ENCODE results near the gene ECI1.
"Not testable (repeated sequence)": the region's sequence is repeated elsewhere in the genome, so short reads cannot be mapped to it uniquely, and the experiment has no call there.

The ECI1 gene

DNA sequence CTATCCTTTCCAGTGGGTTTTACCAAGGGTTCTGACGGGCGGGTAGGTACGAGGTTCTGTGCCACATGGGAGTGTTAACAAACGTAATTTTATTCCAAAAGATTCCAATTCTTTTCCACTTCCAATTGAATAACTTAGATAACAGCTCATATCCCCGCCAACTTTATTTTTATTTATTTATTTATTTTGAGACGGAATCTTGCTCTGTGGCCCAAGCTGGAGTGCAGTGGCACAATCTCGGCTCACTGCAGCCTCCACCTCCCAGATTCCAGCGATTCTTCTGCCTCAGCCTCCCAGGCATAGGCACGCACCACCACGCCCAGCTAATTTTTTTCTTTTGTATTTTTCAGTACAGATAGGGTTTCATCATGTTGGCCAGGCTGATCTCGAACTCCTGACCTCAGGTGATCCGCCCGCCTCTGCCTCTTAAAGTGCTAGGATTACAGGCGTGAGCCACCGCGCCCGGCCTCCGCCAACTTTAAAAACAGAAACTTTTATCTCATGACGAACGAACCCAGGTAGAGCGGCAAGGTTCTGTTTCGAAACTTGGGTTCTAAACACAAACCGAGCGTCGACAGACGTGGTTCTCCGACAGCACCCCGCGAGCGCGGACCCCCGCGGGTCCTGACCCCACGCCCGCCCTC lies 613 bp downstream of the ECI1 start:
- DNase-seq, result peak; percentile 72

DNA sequence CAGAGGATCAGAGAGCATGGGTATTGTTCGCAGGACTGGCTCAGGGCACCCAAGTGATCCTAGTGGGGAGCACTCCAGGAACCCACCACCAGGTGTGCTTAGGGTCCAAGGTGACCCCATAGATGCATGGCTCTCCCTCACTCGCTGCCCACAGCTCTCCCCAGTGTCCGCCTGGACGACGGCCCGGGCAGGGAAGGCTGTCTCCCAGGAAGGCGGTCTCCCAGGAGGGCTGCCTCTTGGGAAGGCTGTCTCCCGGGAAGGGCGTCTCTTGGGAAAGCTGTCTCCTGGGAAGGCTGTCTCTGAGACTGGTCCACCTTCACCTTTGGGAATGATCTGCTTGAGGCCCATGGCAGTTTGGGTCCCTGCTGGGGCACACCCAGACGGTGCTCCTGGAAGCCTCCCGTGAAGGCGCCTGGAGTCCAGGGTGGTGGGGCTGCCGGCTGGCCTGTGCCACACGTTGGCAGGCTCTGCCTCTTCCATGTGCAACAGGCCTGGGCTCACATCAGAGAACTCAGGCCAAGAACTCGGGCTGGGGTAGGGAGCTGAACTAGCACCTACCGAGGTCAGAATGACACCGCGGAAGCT lies 5.0 kb downstream of the ECI1 start:
- DNase-seq, result no peak

- no peak for DNase-seq
These were observed 6.2 kb downstream of the ECI1 start for GRCh38 chr16:2244926-2245795.

GRCh38 chr16:2244301-2244700 lies 7.1 kb downstream of the ECI1 start:
- DNase-seq, result no peak

DNA sequence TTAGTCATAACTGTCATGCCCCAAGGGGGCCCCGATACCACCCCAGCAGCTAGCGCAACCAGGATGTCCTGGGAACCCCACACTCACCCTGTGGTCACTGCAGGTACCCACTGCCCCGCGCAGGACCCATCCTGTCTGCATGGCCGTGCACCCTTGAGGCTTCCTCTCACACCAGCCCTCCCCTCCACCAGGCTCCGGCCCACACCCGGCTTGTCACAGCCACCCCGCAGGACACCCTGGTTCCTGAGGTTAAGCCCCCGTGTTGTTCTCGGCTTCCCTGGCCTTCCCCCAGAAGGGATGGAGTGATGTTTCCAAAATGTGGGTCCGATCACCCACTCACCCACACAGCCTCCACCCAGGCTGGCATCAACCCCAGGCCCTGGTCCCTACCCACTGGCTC lies 7.6 kb downstream of the ECI1 start:
- DNase-seq, result no peak

DNA sequence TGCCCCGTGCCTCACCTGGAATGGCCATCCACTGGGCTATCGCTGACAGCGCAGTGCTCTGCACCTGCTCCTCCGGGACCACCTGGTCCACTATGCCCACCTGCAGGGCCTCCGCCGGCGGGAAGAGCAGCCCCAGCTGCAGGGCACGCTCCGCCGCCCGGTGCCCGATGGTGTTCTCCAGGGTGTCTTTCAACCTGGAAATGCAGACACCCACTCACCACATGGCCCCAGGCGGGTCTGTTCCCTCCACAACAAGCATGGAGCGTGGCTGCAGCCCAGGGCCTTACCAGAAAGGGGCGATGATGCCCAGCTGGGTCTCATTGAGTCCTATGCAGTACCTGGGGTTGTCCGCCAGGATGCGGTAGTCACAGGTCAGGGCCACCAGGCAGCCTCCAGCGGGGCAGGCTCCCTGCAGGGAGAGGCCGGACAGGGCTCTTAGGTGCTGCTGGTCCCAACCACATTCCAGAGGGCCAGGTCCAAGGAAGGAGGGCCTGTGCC lies 8.3 kb downstream of the ECI1 start:
- DNase-seq, result no peak

DNA sequence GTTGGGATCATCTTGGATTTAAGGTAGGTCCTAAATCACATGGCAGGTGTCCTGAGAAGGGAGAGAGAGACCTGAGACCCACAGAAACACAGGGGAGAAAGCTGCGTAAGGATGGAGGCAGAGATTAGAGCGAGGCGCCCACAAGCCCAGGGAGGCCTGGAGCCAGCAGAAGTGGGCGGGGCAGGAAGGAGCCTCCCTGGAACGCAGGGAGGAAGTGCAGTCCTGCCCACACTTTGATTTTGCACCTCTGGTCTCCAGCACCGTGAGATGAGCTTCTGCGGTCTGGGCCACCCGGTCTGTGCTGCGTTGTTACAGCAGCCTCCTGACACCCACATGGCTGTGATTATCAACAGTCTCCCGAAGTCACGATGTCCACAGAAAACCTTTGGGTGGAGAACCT lies 8.8 kb downstream of the ECI1 start:
- no peak for DNase-seq

DNA sequence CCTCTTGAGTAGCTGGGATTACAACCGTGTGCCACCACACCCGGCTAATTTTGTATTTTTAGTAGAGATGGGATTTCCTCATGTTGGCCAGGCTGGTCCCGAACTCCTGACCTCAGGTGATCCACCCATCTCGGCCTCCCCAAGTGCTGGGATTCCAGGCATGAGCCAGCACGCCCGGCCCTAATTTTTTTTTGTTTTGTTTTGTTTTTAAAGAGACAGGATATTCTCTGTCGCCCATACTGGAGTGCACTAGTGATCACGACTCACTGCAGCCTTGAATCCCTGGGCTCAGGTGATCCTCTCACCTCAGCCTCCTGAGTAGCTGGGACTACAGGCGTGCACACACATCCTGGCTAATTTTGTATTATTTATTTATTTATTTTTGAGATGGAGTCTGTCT lies 11.1 kb downstream of the ECI1 start:
- not testable (repeated sequence) for DNase-seq

GRCh38 chr16:2238838-2239675 lies 12.3 kb downstream of the ECI1 start:
- DNase-seq, result peak; percentile 54

DNA sequence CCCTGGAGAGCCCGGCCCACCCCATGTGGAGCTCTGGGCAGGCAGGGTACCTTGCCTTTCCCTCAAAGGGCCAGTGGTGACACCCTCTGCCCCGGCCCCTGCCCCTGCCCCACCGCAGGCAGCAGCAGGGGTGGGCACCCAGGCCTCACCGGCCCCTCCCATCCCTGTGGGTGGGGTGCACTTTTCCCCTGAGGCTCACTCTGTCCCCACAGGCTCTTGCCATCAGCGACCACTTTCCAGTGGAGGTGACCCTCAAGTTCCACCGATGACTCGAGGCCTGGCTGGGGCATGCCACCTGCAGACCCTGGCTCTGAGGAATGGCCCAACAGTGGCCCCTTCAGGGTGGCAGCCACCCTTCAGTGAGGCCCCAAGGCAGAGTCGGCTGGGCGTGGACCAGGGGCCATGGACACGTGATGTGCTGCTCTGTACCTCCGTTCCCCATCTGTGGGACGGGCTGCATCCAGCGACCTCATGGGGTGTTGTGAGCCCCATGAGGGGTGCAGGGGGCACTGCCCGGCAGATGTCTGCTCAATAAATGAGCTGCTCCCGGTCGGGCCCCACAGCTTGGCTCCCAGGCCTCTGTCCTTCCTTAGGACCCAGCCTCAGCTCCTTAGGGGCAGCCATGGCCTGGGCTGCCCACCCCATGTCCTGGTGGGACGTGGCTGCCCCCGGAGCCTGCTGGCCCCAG lies 13.1 kb downstream of the ECI1 start:
- peak; percentile 56 for DNase-seq

DNA sequence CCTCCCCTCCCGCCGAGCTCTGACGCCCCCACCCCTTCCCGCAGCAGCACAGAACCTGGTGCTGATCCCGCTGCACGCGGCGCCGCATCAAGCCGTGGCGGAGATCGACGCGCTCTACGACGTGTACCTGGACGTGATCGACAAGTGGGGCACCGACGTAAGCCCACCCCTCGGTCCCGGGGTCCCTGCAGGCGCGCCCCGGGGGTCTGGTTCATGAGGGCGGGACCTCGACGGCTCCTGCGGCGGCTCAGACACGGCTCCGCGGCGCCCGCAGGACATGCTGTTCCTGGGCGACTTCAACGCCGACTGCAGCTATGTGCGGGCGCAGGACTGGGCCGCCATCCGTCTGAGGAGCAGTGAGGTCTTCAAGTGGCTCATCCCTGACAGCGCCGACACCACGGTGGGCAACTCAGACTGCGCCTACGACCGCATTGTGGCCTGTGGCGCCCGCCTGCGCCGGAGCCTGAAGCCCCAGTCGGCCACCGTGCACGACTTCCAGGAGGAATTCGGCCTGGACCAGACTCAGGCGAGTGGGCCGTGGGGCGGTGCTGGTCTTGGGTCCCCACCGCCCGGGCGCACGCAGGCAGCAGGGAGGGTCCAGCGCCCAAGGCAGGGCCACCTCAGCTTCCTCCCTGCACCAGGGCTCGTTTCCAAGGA lies 13.8 kb downstream of the ECI1 start:
- peak; percentile 56 for DNase-seq

DNA sequence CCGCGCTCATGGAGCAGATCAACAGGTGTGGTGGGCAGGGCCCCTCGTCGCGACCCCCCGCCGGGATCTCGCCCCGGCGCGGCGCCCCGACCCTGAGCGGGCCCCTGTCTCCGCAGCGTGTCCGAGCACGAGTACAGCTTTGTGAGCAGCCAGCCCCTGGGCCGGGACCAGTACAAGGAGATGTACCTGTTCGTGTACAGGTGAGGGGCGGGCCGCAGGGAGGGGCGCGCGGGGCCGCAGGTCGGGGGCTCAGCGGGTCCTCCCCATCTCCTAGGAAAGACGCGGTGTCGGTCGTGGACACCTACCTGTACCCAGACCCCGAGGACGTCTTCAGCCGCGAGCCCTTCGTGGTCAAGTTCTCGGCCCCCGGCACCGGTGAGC lies 14.3 kb downstream of the ECI1 start:
- peak; percentile 57 for DNase-seq

GRCh38 chr16:2236337-2237101 lies 14.9 kb downstream of the ECI1 start, which contains the start of gene DNASE1L2:
Gene DNASE1L2 (plus strand): TSS chr16:2236444. CDS start chr16:2236817, 373 bp downstream.
- peak; percentile 59 for DNase-seq

DNA sequence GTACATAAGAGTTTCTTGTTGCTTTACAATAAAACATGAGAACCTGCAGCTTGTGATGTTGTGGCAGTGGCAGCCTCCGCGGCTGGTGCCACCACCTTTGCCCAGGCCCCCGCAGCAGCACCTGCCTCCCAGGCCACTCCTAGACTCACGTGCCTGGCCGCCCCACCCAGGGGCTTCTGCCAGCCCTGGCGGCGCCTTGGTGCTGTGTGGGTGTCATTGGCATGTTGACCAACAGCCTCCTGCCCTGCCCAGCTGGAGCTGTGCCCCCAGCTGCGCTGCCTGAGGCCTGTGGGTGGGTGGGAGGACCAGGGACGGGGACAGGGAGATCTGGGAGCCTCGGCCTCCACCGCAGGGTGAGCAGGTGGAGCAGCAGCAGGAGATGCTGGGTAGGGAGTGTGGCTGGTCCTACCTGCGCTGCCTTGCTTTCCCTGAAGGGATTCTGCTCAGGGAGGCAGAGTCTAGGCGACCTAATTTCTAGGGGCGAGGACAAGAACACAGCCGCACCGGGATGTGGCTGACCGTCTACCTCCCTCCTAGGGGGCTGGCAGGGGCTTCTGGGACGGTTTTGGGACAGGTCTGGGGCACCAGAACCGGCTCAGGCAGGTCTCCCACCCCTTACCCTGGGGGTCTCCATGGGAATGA lies 15.6 kb downstream of the ECI1 start:
- DNase-seq, result peak; percentile 53

GRCh38 chr16:2235234-2235651 lies 16.1 kb downstream of the ECI1 start:
- no peak for DNase-seq

GRCh38 chr16:2234813-2235170 lies 16.6 kb downstream of the ECI1 start:
- DNase-seq, result no peak

- DNase-seq, result no peak
These were observed 17.2 kb downstream of the ECI1 start for GRCh38 chr16:2233872-2234812.

- no peak for DNase-seq
These were observed 18.2 kb downstream of the ECI1 start for GRCh38 chr16:2233046-2233775.

Measured in activated CD8-positive, alpha-beta memory T cell treated with anti-CD3 and anti-CD28 coated beads, Interleukin-2, amount 50 U/mL, for 48 hours (primary cell).